H7 (cell line): ENCODE data around the gene SHMT2. TPM values are rescaled to one million over a fixed set of nuclear protein-coding genes. Genes with fewer than 3 reads are reported as not detected.

ENCODE experiments used
- DNase-seq: peaks from one replicate; pipeline ENCODE4 v3.0.0; 2012
- H3K27me3 ChIP-seq: 2 replicates; pipeline ENCODE4 v1.6.0; 2011; ENCODE audit warnings: mild to moderate bottlenecking, low read length; ENCODE audit not compliant: control insufficient read depth, insufficient read depth
- H3K36me3 ChIP-seq: replicated peaks from 2 replicates; pipeline ENCODE4 v1.5.1; 2011; ENCODE audit warnings: low read length; ENCODE audit not compliant: control insufficient read depth, insufficient read depth
- H3K4me3 ChIP-seq: 2 replicates; pipeline ENCODE4 v1.5.1; 2011; ENCODE audit warnings: low read depth, mild to moderate bottlenecking, control low read depth, low read length, moderate library complexity; ENCODE audit not compliant: insufficient read depth
- total RNA-seq: library from RNA; depleted of rRNA; stranded (reverse); fragments of >200 nt; shearing (Covaris generic); gene quantifications from 2 replicates; pipeline ENCODE4 v1.2.3, GENCODE V29; 2014

SHMT2 gene
- total RNA-seq, 1 experiment from 2014 or later = 399 TPM

GRCh38 chr12:57224278-57224972 is 5.1 kb upstream of the SHMT2 start:
- Histone ChIP-seq H3K36me3 (no peaks in the 10 kb centered on the region), H3K4me3 (no peak overlapping the region), H3K27me3 (peaks cover 79% of the 10 kb centered on the region)
- no peak for DNase-seq

- DNase-seq = peak; percentile 96
- Histone ChIP-seq H3K4me3 (peak overlapping the region; percentile 13; the same call in 1 of the 2 replicates), H3K27me3 (peaks cover 72% of the 10 kb centered on the region), H3K36me3 (no peaks in the 10 kb centered on the region)
Observed at GRCh38 chr12:57224973-57225679, 4.4 kb upstream of the SHMT2 start.

GRCh38 chr12:57225680-57226210 is 3.8 kb upstream of the SHMT2 start:
- DNase-seq = no peak
- Histone ChIP-seq H3K36me3 (peaks cover 1% of the 10 kb centered on the region), H3K27me3 (peaks cover 67% of the 10 kb centered on the region), H3K4me3 (peak overlapping the region; percentile 13; the same call in 1 of the 2 replicates)

- Histone ChIP-seq H3K27me3 (peaks cover 57% of the 10 kb centered on the region), H3K4me3 (peak overlapping the region; percentile 48), H3K36me3 (peaks cover 11% of the 10 kb centered on the region)
- DNase-seq = peak; percentile 91
Observed at GRCh38 chr12:57226588-57227314, 2.8 kb upstream of the SHMT2 start.

- Histone ChIP-seq H3K4me3 (peak overlapping the region; percentile 48), H3K27me3 (peaks cover 49% of the 10 kb centered on the region), H3K36me3 (peaks cover 18% of the 10 kb centered on the region)
- no peak for DNase-seq
Observed at GRCh38 chr12:57227315-57228115, 2.0 kb upstream of the SHMT2 start.

GRCh38 chr12:57229046-57229633 is 371 bp upstream of the SHMT2 start:
- DNase-seq = no peak
- H3K36me3 ChIP-seq = peaks cover 34% of the 10 kb centered on the region
- H3K4me3 ChIP-seq = peak overlapping the region; percentile 14
- H3K27me3 ChIP-seq = peaks cover 33% of the 10 kb centered on the region

GRCh38 chr12:57230381-57231155 is 1.1 kb downstream of the SHMT2 start:
- peaks cover 25% of the 10 kb centered on the region for H3K27me3 ChIP-seq
- peak overlapping the region; percentile 76 for H3K4me3 ChIP-seq
- DNase-seq = no peak
- peaks cover 34% of the 10 kb centered on the region for H3K36me3 ChIP-seq

GRCh38 chr12:57231276-57232021 is 1.9 kb downstream of the SHMT2 start:
- Histone ChIP-seq H3K36me3 (peaks cover 34% of the 10 kb centered on the region), H3K27me3 (peaks cover 25% of the 10 kb centered on the region), H3K4me3 (no peak overlapping the region; the same call in 1 of the 2 replicates)
- no peak for DNase-seq

GRCh38 chr12:57232156-57232756 is 2.7 kb downstream of the SHMT2 start:
- peak; percentile 26 for DNase-seq
- peaks cover 29% of the 10 kb centered on the region for H3K27me3 ChIP-seq
- peaks cover 34% of the 10 kb centered on the region for H3K36me3 ChIP-seq
- H3K4me3 ChIP-seq = no peak overlapping the region

GRCh38 chr12:57233357-57234232 is 4.1 kb downstream of the SHMT2 start:
- peaks cover 34% of the 10 kb centered on the region for H3K36me3 ChIP-seq
- H3K27me3 ChIP-seq = peaks cover 37% of the 10 kb centered on the region
- peak; percentile 13 for DNase-seq
- H3K4me3 ChIP-seq = no peak overlapping the region

GRCh38 chr12:57234233-57234570 is 4.7 kb downstream of the SHMT2 start:
- Histone ChIP-seq H3K4me3 (no peak overlapping the region), H3K36me3 (peaks cover 34% of the 10 kb centered on the region), H3K27me3 (peaks cover 42% of the 10 kb centered on the region)
- DNase-seq = peak; percentile 16
